GM12873 (cell line): ENCODE measurements around the gene EPN3.
A peak's percentile ranks its signal among the peaks of the same experiment; 100 is the strongest.

Source experiments
- CTCF ChIP-seq: IDR thresholded peaks from 2 replicates; pipeline ENCODE4 v1.5.1; 2012; ENCODE audit warnings: low read depth, mild to moderate bottlenecking, moderate library complexity, low read length, control low read depth; ENCODE audit not compliant: insufficient read depth; ENCODE audit errors: missing control alignments

Gene EPN3

GRCh38 chr17:50572541-50572940 is 40.0 kb downstream of the EPN3 start:
- TF ChIP-seq CTCF = no peak

GRCh38 chr17:50573866-50574611 is 41.5 kb downstream of the EPN3 start:
- no peak for TF ChIP-seq CTCF

- peak; percentile 16 for TF ChIP-seq CTCF
Measured at GRCh38 chr17:50575581-50576210, 43.2 kb downstream of the EPN3 start.

GRCh38 chr17:50576864-50577263 is 44.3 kb downstream of the EPN3 start:
- TF ChIP-seq CTCF = no peak

GRCh38 chr17:50577451-50577954 is 45.0 kb downstream of the EPN3 start:
- TF ChIP-seq CTCF = no peak

GRCh38 chr17:50578173-50578572 is 45.6 kb downstream of the EPN3 start:
- TF ChIP-seq CTCF = no peak

GRCh38 chr17:50579399-50579798 is 46.9 kb downstream of the EPN3 start:
- no peak for TF ChIP-seq CTCF
